Measurements from ENCODE around the gene KCNC3.
"Not testable (repeated sequence)": the region's sequence is repeated elsewhere in the genome, so short reads cannot be mapped to it uniquely, and the experiment has no call there.

KCNC3 gene

DNA sequence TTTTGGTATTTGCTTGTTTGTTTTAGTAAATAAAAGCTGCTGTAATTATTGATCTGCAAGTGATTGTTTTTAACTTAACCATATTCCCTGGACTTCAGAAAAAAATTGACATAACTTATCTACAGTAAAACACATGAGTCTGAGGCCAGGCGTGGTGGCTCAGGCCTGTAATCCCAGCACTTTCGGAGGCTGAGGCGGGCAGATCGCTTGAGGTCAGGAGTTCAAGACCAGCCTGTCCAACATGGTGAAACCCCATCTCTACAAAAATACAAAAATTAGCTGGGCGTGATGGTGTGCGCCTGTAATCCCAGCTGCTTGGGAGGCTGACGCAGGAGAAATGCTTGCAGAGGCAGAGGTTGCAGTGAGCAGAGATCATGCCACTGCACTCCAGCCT is 24.3 kb upstream of the KCNC3 start:
- DNase-seq, result not testable (repeated sequence)

DNA sequence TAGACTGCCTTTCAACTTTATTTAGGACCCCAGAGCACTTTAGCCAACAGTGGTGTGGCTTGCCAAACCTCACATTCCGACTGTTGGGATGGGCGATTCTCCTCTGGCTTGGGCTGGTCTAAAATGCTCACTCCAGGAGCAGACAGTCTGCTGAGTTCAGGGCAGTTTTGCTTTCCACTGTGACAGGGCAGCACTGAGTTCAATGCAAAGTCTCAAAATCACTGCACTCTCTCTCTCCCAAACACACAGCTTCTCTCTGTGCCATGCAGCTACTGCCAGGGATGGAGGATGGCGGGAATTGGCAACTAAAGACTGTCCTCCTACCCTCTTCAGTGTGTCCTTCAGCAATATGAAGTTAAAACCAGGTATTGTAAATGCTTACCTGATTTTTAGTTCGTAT is 23.1 kb upstream of the KCNC3 start:
- no peak for DNase-seq

DNA sequence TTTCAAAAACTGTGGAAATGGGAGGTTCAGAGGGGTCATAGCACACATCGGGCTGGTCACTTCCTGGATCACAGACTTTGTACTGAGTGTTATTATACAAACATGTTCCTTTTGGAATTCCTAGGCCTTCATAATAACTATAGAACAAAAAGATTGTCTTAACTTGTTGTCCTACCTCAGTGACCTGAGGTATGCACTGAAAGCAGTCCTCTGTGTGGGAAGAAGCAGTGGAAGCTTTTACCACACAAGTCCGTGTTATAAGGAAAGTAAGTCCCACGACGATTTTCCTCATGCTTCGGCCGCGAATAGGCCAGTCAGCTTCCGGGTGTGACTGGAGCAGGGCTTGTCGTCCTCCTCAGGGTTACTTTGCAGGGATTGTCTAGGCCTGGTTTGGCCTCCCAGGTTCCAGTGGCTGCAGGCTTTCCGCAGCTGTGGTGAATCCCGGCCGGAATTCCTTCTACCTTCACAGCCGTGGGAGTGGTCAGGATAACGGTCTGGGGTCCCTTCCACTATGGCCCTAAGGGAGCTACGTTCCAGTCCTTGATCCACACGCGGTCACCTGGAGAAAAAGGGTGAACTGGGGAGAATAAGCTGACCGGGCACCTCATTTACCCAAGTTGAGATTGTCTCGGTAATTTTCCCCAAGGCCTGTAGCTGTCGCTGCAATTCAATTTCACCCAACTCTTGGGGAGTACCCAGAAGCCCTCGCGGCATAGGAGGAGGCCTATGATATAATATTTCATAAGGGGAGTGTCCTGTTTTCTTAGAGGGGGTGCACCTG is 20.3 kb upstream of the KCNC3 start:
- no peak for DNase-seq

DNA sequence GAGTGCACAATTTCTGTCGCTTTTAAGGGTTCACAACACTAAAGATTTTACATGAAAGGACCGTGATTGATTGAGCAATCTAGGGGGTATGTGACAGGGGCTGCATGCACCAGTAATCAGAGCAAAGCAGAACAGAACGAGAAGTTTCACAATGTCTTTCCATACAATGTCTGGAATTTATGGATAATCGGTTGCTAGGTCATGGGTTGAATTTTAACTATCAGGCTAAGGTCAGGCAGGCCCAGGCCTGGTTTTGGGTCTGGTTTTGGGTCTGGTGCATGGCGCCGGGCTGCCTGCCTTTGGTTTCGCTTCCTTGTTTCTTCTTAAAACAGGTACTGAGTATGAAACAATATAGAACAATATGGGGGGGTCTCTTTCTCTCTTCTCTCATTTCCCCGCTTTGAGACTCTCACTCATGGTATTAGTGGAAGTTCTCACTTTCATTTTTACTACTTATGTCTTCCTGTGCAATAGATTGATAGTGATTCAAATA is 18.0 kb upstream of the KCNC3 start:
- not testable (repeated sequence) for DNase-seq

GRCh38 chr19:50344661-50345318 is 15.6 kb upstream of the KCNC3 start:
- DNase-seq, result no peak

DNA sequence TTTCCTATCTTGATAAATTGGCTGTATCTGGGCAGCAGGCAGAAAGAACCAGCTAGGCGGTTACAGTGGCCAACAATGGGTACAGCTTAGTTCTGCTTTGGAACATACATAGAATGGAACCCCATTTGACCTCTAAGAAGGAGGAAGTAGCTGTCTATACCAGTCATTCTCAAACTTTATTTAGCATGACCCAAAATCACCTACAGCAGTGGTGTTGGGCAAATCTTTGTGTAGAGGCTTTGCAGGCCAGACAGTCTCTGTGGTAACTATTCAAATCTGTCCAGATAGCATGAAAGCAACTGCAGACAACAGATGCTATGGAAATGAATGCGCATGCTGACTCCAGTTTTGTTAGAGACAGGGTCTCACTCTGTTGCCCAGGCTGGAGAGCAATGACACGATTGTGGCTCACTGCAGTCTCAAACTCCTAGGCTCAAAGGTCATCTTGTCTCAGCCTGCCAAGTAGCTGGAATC is 12.0 kb upstream of the KCNC3 start:
- DNase-seq, result no peak

- DNase-seq, result no peak
These were observed 11.2 kb upstream of the KCNC3 start for GRCh38 chr19:50340331-50340730.

- not testable (repeated sequence) for DNase-seq
These were observed 7.9 kb upstream of the KCNC3 start for GRCh38 chr19:50337031-50337430.

DNA sequence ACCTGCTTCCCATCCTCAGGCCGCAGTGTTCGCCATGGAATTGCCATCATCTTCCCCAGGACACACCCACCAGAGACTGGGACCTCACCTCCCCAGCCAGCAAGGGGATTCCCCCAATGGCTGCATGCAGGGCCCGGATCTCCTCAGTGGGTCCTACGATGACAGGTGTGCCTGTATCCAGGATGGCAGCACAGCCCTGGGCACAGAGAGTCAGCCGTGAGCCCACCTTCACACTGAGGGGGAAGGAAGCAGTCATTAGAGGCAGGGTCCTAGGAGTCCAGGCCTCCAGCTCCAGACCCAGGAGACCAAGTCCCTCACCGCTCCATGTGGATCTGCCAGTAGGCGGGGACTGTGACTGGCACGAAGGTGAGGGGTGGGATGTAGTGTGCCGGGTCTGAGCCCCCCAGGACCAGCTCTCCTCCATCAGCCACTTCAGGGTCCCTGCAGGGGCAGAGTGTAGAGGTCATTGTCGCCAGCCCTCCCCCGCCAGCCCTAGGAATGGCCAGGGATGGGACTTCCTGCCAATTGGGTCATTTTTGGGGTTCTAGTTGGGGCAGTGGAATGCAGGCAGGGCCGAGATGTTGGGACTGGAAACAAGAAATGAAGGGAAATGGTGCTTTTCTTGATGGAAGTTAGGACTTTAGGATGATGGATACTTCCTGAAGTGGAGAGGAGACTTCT is 5.7 kb upstream of the KCNC3 start:
- no peak for DNase-seq

- DNase-seq, result peak; percentile 95
These were observed 4.8 kb upstream of the KCNC3 start for GRCh38 chr19:50333737-50334617.

DNA sequence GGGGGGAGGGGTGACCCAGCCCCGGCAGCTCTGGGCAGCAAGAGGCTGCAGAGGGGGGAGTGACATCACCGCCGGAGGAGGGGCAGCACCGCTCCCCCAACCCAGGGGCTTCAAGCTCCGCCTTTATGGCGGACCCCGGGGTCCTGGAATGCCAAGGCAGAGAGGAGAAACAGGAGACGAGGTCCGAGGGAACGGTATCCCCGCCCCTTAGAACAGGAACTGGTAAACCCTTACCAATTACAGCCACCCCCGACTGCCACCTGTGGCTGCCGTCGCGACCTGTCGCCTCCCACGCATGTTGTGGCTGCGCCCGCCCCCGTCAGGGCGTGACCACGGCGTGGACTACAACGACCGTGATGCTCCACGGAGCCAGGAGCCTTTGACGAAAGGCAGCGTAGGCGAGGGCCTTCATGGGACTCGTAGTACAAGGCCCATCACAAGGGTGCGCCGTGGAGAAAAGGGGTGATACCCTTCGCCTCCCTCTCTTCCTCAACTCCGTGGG is 4.1 kb upstream of the KCNC3 start:
- peak; percentile 95 for DNase-seq

DNA sequence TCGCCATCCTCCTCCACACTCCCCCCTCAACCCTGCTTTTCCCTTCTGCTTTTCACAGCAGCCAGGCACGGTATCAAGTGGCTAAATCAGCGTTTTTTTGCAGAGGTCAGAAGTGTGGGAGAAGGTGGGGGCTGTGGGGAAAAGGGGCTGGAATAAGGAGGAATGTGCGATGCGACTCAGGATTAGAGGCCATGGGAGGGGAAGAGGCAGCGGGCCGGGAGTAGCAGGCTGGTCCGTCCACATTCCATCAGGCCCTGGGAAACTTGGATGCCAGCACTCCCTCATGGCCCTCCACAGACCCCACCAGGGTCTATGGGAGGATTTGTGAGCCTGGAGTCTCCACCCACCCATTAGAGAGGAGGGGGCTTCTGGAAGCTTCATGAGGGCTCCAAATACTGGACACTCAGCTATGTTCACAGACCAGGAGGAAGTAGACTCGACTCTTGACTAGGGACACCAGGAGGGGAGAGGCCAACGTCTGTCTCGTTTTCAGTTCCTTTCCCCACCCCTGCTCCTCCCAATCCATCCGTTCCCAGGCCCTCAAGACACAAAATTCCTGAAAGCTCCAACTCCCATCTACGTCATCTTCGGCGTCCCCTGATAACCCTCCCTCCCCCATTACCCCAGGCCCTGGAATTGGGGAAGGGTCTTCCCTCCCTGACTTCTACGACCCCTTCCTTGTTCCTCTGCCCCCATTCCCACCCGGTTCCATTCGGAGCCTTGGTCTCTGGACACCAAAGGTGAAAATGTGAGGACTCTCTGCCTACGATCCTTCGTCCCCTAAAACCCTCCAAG is 3.3 kb upstream of the KCNC3 start:
- no peak for DNase-seq

GRCh38 chr19:50331994-50332243 is 2.7 kb upstream of the KCNC3 start:
- no peak for DNase-seq

- no peak for DNase-seq
These were observed 2.2 kb upstream of the KCNC3 start for GRCh38 chr19:50331221-50331993.

DNA sequence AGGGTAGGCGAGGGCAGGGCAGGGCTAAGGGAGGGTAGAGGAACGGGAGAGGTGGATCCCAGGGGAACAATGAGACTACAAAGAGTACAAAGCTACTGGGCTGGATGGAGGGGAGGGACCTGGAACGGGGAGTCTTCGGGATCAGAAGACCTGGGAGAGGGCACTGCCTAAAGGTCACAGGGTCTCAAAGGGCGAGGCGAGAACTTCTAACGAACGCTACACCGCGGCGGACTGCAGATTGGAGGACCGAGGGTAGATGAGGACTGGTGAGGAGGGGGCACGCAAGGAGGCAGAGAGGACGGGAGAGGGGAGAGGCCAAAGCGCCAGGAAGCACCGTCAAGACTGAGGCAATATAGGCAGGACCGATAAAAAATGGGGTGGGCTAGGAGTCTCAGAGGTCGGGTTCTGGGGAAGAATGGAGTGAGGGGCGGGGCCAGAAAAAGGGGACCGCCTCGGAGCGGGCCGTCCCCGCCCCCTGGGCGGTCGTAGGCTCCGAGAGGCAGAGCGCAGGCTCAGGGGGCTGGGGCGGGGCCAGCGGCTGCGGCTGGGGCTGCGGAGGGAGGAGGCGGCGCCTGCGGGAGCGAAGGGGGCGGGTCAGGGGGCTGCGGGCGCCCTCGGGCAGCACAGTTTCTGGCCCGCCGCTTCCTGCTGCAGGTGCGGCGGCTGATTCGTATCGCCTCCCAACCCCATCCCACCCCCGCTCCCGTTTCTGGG is 1.3 kb upstream of the KCNC3 start:
- peak; percentile 75 for DNase-seq

DNA sequence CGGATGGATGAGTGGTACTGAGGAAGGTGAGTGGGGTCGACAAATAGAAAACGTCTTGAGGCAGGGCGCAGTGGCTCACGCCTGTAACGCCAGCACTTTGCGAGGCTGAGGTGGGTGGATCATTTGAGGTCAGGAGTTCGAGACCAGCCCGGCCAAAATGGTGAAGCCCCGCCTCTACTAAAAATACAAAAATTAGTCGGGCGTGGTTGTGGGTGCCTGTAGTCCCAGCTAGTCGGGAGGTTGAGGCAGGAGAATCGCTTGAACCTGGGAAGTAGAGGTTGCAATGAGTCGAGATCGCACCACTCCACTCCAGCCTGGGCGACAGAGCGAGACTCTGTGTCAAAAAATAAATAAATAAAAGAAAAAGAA is 733 bp upstream of the KCNC3 start:
- not testable (repeated sequence) for DNase-seq

DNA sequence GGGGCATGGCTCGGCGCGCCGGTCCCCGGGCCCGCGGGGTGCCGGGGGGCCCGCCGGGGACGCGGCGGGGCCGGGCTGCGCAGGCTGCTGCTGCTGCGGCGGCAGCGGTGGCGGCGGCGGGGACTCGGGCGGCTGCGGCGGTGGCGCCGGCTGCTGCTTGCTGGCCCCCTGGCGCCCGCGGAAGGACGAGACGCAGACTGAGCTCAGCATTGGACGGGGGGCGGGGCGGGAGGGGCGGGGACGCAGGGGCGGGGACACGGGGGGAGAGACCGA is 368 bp downstream of the KCNC3 start:
- no peak for DNase-seq

- no peak for DNase-seq
These were observed 829 bp downstream of the KCNC3 start for GRCh38 chr19:50328224-50328872.

GRCh38 chr19:50327461-50328223 is 1.5 kb downstream of the KCNC3 start:
- no peak for DNase-seq

Data from NCI-H2029 treated with DMSO at 0.1 percent for 48 hours (cell line).